ENCODE data around the gene GSE1.

The GSE1 gene

GRCh38 chr16:85650844-85651628 is 37.9 kb downstream of the GSE1 start:
- no peak for DNase-seq

GRCh38 chr16:85651629-85652430 is 38.7 kb downstream of the GSE1 start:
- DNase-seq: no peak

DNA sequence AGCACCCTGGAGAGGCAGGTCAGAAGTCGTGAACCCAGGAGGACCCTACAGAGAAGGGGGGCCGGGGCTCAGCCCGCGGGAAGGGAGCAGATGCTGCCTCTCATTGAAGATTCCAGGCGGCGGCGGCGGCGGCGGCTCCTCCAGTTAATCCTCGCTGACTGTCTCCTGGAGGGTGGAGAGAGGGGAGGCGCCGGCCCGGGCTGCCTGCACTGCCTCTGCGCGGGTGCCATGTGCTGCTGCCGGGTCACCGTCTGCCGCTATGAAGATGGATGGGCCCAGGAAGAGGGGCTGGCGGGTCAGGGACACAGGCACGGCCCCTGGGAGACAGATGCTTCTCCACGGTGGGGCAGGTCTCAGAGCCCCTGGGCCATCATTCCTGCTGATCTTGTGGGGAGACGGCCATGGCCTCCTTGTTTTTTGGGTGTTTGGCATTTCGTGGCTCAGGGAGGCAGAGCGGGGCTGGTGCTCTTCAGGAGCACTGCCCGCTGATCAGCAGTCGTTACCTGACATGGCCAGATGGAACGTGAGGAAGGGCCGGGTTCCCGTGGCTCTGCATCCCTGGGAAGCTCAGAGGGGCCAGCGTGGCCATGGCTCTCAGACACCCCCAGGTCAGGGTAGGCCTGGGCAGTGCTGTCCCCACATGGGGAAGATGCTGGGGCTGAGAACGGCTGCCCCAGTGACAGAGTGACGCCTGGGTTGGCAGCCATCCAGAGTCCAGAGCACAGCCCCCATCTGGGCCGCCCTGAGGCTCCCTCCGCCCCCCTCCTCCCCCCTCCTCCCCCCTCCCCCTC is 39.5 kb downstream of the GSE1 start:
- DNase-seq: no peak

GRCh38 chr16:85653290-85653891 is 40.3 kb downstream of the GSE1 start:
- no peak for DNase-seq

GRCh38 chr16:85654251-85655095 is 41.4 kb downstream of the GSE1 start:
- DNase-seq: no peak

GRCh38 chr16:85655216-85656129 is 42.4 kb downstream of the GSE1 start:
- DNase-seq: no peak

DNA sequence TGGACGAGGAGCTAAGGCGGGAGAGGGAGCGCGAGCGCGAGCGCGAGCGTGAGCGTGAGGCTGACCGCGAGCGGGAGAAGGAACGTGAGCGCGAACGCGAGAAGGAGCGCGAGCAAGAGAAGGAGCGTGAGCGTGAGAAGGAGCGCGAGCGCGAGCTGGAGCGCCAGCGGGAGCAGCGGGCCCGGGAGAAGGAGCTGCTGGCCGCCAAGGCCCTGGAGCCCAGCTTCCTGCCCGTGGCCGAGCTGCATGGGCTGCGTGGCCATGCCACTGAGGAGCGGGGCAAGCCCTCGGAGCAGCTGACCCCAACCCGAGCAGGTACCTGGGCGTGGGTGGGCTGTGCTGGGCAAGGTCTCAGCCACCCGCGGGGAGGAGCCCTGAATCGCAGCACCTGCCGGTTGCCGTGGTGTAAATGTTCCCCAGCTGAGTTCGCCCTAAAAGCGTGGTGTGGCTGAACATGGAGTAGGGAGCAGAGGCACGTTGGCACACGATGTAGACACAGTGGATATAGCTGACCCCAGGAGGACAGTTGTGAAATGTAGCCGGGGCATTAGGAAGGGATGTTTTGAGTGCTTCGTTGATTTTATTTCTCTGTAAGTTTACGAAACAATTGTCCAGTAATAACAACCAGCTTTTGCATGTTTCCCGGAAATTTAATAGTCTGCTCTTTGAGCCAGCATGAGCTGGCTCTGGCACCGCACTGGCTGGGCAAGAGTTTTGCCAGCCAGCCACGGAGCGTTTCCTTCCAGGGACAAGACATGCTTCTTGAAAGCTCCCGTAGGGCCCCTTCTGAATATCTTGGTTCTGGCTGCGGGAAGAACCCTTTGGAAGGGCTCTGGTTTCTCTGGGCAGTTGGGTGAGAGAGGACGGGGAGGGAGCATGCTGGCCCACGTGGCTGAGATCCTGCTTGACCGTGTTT is 43.5 kb downstream of the GSE1 start:
- no peak for DNase-seq

- DNase-seq: no peak
Observed at GRCh38 chr16:85657267-85657650, 44.1 kb downstream of the GSE1 start.

DNA sequence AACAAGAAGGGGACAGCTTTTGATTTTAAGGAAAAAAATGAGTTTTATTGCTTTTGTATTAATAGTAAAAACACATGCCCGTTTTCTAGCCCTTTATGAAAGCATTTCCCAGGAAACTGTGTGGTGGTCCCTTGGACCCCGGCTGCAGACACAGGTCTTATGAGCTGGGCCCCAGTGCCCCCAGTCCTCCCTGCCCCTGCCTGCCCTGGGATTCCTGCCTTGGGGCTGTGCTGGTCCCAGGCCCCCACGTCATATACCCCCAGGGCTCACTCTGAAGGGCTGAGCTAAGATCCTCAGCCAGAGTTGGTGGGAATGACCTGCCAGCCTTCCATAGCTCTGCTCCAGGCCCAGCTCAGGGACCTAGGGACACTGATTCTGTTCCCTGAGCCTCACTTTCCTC is 44.9 kb downstream of the GSE1 start:
- no peak for DNase-seq

GRCh38 chr16:85658504-85659326 is 45.6 kb downstream of the GSE1 start:
- no peak for DNase-seq

- DNase-seq: no peak
Observed at GRCh38 chr16:85659336-85659735, 46.2 kb downstream of the GSE1 start.

- DNase-seq: no peak
Observed at GRCh38 chr16:85659805-85660511, 46.8 kb downstream of the GSE1 start.

DNA sequence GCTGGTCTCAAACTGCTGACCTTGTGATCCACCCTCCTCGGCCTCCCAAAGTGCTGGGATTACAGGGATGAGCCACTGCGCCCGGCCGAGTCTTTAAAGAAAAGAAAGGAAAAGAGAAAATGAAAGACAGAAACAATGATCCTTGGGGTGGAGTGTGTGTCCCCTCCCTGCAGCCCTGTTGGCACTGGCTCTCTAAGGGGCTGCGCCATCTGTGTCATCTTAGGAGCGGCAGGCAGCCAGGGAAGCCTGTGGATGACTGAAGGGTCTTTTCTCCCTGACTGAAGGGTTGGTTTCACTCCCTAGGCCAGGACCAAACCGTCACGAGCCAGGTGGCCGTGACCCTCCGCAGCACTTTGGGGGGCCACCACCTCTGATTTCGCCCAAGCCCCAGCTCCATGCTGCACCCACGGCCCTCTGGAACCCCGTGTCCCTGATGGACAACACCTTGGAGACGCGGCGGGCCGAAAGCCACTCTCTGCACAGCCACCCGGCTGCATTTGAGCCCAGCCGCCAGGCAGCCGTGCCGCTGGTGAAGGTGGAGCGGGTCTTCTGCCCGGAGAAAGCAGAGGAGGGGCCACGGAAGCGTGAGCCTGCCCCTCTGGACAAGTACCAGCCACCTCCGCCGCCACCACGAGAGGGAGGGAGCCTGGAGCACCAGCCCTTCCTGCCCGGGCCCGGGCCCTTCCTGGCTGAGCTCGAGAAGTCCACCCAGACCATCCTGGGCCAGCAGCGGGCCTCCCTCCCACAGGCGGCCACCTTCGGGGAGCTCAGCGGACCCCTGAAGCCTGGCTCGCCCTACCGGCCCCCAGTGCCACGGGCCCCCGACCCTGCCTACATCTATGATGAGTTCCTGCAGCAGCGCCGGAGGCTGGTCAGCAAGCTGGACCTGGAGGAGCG is 48.0 kb downstream of the GSE1 start:
- DNase-seq: no peak

DNA sequence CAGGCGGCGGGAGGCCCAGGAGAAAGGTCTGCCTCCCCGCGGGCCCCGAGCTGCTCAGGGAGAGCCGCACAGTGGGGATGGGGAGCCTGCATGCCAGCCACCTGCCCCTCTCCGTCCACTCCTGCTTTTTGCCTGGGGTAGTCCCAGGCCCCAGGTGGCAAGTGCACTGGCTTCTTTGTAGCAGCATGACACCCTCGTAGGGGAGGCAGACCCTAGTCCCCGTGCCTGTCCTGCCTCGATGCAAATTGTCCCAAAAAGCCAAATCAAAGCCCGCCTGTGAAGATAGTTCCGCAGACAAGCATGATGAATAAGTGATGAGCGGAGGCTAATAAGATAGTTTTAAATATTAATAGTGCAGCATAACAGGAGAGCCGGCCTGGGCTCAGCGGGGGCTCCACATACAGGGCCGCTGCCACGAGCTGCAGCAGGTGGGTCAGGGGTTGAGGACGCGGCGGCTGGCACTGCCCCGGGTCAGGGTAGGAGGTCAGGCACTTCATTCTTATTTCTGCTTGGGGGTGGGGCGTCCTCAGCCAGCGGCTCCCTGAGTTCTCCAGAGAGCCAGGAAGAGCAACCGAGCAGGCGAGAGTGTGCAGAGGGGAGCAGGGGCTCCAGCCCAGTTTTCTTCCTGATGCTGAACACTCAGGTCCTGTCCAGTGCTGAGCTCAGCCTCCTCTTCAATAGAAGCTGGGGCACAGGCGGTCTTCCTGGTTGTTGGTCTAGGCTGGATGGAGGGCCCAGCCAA is 48.8 kb downstream of the GSE1 start:
- DNase-seq: no peak

DNA sequence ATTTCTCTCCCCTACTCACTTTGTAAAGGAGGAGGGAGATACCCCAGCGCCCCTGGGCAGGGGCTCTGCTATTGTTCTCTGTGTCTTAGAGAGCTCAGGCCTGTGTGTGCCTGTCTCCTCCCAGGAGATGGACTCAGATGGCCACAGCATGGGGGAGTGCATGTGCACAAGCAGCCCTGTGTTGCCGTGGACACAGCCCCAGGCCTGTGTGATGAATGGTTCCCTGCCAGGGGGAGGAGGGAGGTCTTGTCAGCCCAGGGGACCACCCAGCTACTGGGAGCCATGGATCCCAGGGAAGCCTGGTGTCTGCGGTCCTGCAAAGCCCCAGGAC is 49.3 kb downstream of the GSE1 start:
- no peak for DNase-seq

Data from GOT3 (cell line).